GM21526 (cell line): ENCODE measurements around the gene FLYWCH2.

Source experiments
- ATAC-seq: cut with Tn5 transposase; IDR thresholded peaks from one replicate; pipeline ENCODE4 v1.9.1; 2021; ENCODE audit warnings: moderate library complexity; ENCODE audit not compliant: unreplicated experiment, low FRiP score

FLYWCH2 gene

GRCh38 chr16:2874912-2875362 lies 8.1 kb upstream of the FLYWCH2 start:
- peak; percentile 68 for ATAC-seq

- no peak for ATAC-seq
Measured at GRCh38 chr16:2879854-2880508, 3.0 kb upstream of the FLYWCH2 start.

- peak; percentile 6 for ATAC-seq
Measured at GRCh38 chr16:2881783-2882649, 999 bp upstream of the FLYWCH2 start.

GRCh38 chr16:2883458-2883908 lies 468 bp downstream of the FLYWCH2 start:
- peak; percentile 2 for ATAC-seq

GRCh38 chr16:2884041-2884451 lies 1.0 kb downstream of the FLYWCH2 start:
- no peak for ATAC-seq

- ATAC-seq: no peak
Measured at GRCh38 chr16:2894231-2894630, 11.2 kb downstream of the FLYWCH2 start.

GRCh38 chr16:2895813-2896212 lies 12.8 kb downstream of the FLYWCH2 start:
- no peak for ATAC-seq

- ATAC-seq: no peak
Measured at GRCh38 chr16:2896480-2897010, 13.5 kb downstream of the FLYWCH2 start.

GRCh38 chr16:2897110-2897509 lies 14.1 kb downstream of the FLYWCH2 start:
- ATAC-seq: no peak

- no peak for ATAC-seq
Measured at GRCh38 chr16:2898831-2899563, 16.0 kb downstream of the FLYWCH2 start.

GRCh38 chr16:2899564-2900072 lies 16.6 kb downstream of the FLYWCH2 start:
- no peak for ATAC-seq

GRCh38 chr16:2900526-2901075 lies 17.6 kb downstream of the FLYWCH2 start:
- ATAC-seq: no peak

GRCh38 chr16:2902337-2903130 lies 19.5 kb downstream of the FLYWCH2 start:
- ATAC-seq: no peak

- peak; percentile 43 for ATAC-seq
Measured at GRCh38 chr16:2904100-2904921, 21.3 kb downstream of the FLYWCH2 start.

GRCh38 chr16:2904922-2905240 lies 21.9 kb downstream of the FLYWCH2 start:
- ATAC-seq: peak; percentile 4

GRCh38 chr16:2905241-2905987 lies 22.4 kb downstream of the FLYWCH2 start:
- ATAC-seq: peak; percentile 52

GRCh38 chr16:2905988-2906387 lies 23.0 kb downstream of the FLYWCH2 start:
- ATAC-seq: no peak
